GM23248 (cell line): ENCODE data around the gene HIVEP3. TPM values are rescaled to one million over a fixed set of nuclear protein-coding genes. Genes with fewer than 3 reads are reported as not detected.

ENCODE experiments used
- DNase-seq: peaks from one replicate; pipeline ENCODE4 v3.0.0-alpha.2; 2015
- H2AFZ ChIP-seq: fragments of 200-600 bp; sonication (generic); 2 replicates; pipeline ENCODE4 v1.6.1; 2016; ENCODE audit warnings: antibody characterized with exemption
- H3F3A ChIP-seq: fragments of 200-600 bp; sonication (generic); 2 replicates; pipeline ENCODE4 v1.6.1; 2016; ENCODE audit warnings: mild to moderate bottlenecking, antibody characterized with exemption, mixed run types; ENCODE audit not compliant: insufficient read depth
- H3K27ac ChIP-seq: fragments of 200-600 bp; sonication (generic); 2 replicates; pipeline ENCODE4 v1.5.1; 2016; ENCODE audit warnings: mild to moderate bottlenecking
- H3K27me3 ChIP-seq: fragments of 200-600 bp; sonication (generic); replicated peaks from 2 replicates; pipeline ENCODE4 v1.6.1; 2016; ENCODE audit warnings: mild to moderate bottlenecking; ENCODE audit not compliant: insufficient read depth
- H3K36me3 ChIP-seq: fragments of 200-600 bp; sonication (generic); 2 replicates; pipeline ENCODE4 v1.6.1; 2016; ENCODE audit warnings: low read depth, mild to moderate bottlenecking
- H3K4me1 ChIP-seq: fragments of 200-600 bp; sonication (generic); 2 replicates; pipeline ENCODE4 v1.6.1; 2016; ENCODE audit warnings: mild to moderate bottlenecking; ENCODE audit not compliant: insufficient read depth
- H3K4me2 ChIP-seq: fragments of 200-600 bp; sonication (generic); one replicate; pipeline ENCODE4 v1.6.1; 2016; ENCODE audit warnings: mild to moderate bottlenecking; ENCODE audit not compliant: unreplicated experiment
- H3K4me3 ChIP-seq: fragments of 200-600 bp; sonication (generic); 2 replicates; pipeline ENCODE4 v1.5.1; 2016; ENCODE audit warnings: mild to moderate bottlenecking
- H3K79me2 ChIP-seq: fragments of 200-600 bp; sonication (generic); 2 replicates; pipeline ENCODE4 v1.6.1; 2016; ENCODE audit warnings: mild to moderate bottlenecking; ENCODE audit not compliant: insufficient read depth
- H3K9ac ChIP-seq: fragments of 200-600 bp; sonication (generic); 2 replicates; pipeline ENCODE4 v1.6.1; 2016; ENCODE audit warnings: mild to moderate bottlenecking
- H3K9me2 ChIP-seq: fragments of 200-600 bp; sonication (generic); 2 replicates; pipeline ENCODE4 v1.6.1; 2016; ENCODE audit warnings: mixed run types, mild to moderate bottlenecking, moderate library complexity; ENCODE audit not compliant: insufficient read depth
- H3K9me3 ChIP-seq: fragments of 200-600 bp; sonication (generic); one replicate; pipeline ENCODE4 v1.6.1; 2017; ENCODE audit warnings: low read depth
- H4K20me1 ChIP-seq: fragments of 200-600 bp; sonication (generic); 2 replicates; pipeline ENCODE4 v1.6.0; 2016; ENCODE audit not compliant: insufficient read depth
- EZH2 ChIP-seq: fragments of 200-600 bp; sonication (generic); IDR thresholded peaks from 2 replicates; pipeline ENCODE4 v1.6.1; 2018; ENCODE audit warnings: antibody characterized with exemption, mild to moderate bottlenecking; ENCODE audit not compliant: insufficient read depth, poor library complexity, severe bottlenecking
- EZH2phosphoT487 ChIP-seq: fragments of 200-600 bp; sonication (generic); IDR thresholded peaks from 2 replicates; pipeline ENCODE4 v1.6.1; 2018; ENCODE audit warnings: antibody characterized with exemption, moderate library complexity, mild to moderate bottlenecking, low read depth; ENCODE audit not compliant: insufficient read depth
- WGBS, 2 experiments: methylation state at CpG; one replicate each; pipeline ENCODE4 v1.1.6; 2015 to 2017; ENCODE audit warnings: low lambda C conversion rate in 2 of 2, low coverage in 1 of 2; ENCODE audit errors: missing lambda C conversion rate in 2 of 2; 5-methylcytosine and 5-hydroxymethylcytosine counted together
- in situ Hi-C: fragments of 300-500 bp; cut with MboI; formaldehyde crosslinking; loops from 2 replicates; pipeline ENCODE4 v1.15.0; 2020
- polyA plus RNA-seq: library from polyadenylated mRNA; unstranded; fragments of >200 nt; fragmentation: Nextera tagmentation; extraction: Ambion mirVana; gene quantifications from 2 replicates; pipeline ENCODE4 v1.2.1, GENCODE V29; 2016
- total RNA-seq: library from RNA; depleted of rRNA; stranded (reverse); fragments of >200 nt; shearing (Covaris generic); gene quantifications from 2 replicates; pipeline ENCODE4 v1.2.3, GENCODE V29; 2014

The HIVEP3 gene
- total and polyA plus RNA-seq, 2 experiments from 2014 or later: 1.7 to 7.2 TPM

GRCh38 chr1:41659159-41659495 is 259.6 kb downstream of the HIVEP3 start:
- no peak overlapping the region for H3K27ac ChIP-seq
- H4K20me1 ChIP-seq: no peaks in the 10 kb centered on the region
- no peaks in the 10 kb centered on the region for H3K36me3 ChIP-seq
- 98% methylated on average over 2 of the region's 2 CpGs for WGBS, 2 experiments
- TF ChIP-seq EZH2phosphoT487: no peak
- TF ChIP-seq EZH2: no peak
- H3K79me2 ChIP-seq: peaks cover 42% of the 10 kb centered on the region
- in situ Hi-C loops: no loop called here
- H3K9ac ChIP-seq: no peak overlapping the region
- H3K9me3 ChIP-seq: no peaks in the 10 kb centered on the region
- H2AFZ ChIP-seq: no peak overlapping the region
- no peak for DNase-seq
- H3K4me2 ChIP-seq: no peak overlapping the region
- H3K4me1 ChIP-seq: peaks cover 10% of the 10 kb centered on the region
- H3K9me2 ChIP-seq: no peaks in the 10 kb centered on the region
- no peaks in the 10 kb centered on the region for H3K27me3 ChIP-seq
- H3F3A ChIP-seq: 0 out of 2 replicates have a peak, but pooled peaks cover 4% of the 10 kb centered on the region
- H3K4me3 ChIP-seq: no peak overlapping the region

DNA sequence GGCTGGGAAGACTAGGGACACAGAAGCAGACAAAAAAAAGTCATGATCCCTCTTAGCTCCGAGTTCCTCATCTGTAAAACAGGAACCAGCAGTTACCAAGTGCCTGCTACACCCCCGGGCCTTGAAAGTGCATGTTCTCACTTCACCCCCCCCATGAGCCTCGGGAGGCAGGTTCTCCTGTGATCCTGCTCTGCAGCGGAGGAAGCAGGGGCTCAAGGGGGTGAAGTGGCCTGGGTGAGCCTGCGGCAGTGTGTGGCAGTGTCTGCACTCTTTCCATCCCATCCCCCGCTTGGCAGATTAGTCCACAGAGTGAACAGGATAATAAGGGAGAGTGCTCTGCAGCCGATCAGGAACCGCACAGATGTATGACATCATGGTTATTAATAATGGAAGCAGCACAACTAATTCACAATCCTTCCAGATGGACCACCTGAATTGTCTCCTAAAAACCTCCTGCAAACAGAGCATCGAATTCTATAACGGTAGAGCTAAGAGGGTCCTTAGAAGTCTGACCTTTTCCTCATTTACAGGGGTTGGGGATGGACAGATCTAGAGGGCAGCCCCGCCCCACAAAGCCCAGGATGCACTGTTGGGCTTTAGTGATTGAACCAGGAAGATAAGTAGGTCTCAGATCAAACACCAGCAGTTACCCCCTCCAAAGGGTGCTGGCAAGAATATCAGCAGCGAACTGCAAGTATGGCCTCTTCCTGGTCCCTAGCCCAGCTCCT is 260.1 kb downstream of the HIVEP3 start:
- Histone ChIP-seq H3K27ac (no peak overlapping the region), H3K4me1 (peaks cover 10% of the 10 kb centered on the region), H2AFZ (no peak overlapping the region), H3K79me2 (peaks cover 43% of the 10 kb centered on the region), H3K9me2 (no peaks in the 10 kb centered on the region), H3K9me3 (no peaks in the 10 kb centered on the region), H4K20me1 (no peaks in the 10 kb centered on the region), H3K9ac (no peak overlapping the region), H3K27me3 (no peaks in the 10 kb centered on the region), H3K4me3 (no peak overlapping the region), H3K4me2 (no peak overlapping the region), H3K36me3 (no peaks in the 10 kb centered on the region), H3F3A (0 out of 2 replicates have a peak, but pooled peaks cover 4% of the 10 kb centered on the region)
- DNase-seq: no peak
- WGBS, 2 experiments: 87 to 90% methylated on average over 12 of the region's 12 CpGs
- in situ Hi-C loops: no loop called here
- TF ChIP-seq EZH2 (no peak), EZH2phosphoT487 (no peak)

GRCh38 chr1:41657679-41658295 is 260.9 kb downstream of the HIVEP3 start:
- H3K4me3 ChIP-seq: no peak overlapping the region
- no peak for DNase-seq
- H3K79me2 ChIP-seq: peaks cover 48% of the 10 kb centered on the region
- H4K20me1 ChIP-seq: no peaks in the 10 kb centered on the region
- H3K27ac ChIP-seq: no peak overlapping the region
- in situ Hi-C loops: no loop called here
- H3K9me2 ChIP-seq: no peaks in the 10 kb centered on the region
- no peak overlapping the region for H3K4me2 ChIP-seq
- TF ChIP-seq EZH2 (no peak), EZH2phosphoT487 (no peak)
- H3K9me3 ChIP-seq: no peaks in the 10 kb centered on the region
- no peaks in the 10 kb centered on the region for H3F3A ChIP-seq
- 92 to 97% methylated on average over 7 of the region's 7 CpGs for WGBS, 2 experiments
- no peak overlapping the region for H3K9ac ChIP-seq
- no peak overlapping the region for H2AFZ ChIP-seq
- H3K4me1 ChIP-seq: peaks cover 6% of the 10 kb centered on the region; the same call in 1 of the 2 replicates
- H3K36me3 ChIP-seq: no peaks in the 10 kb centered on the region
- no peaks in the 10 kb centered on the region for H3K27me3 ChIP-seq

GRCh38 chr1:41656825-41657500 is 261.8 kb downstream of the HIVEP3 start:
- no peaks in the 10 kb centered on the region for H4K20me1 ChIP-seq
- no peaks in the 10 kb centered on the region for H3F3A ChIP-seq
- H3K9me2 ChIP-seq: no peaks in the 10 kb centered on the region
- no peaks in the 10 kb centered on the region for H3K27me3 ChIP-seq
- WGBS, 2 experiments: 95 to 96% methylated on average over 9 of the region's 9 CpGs
- no peak for TF ChIP-seq EZH2
- no peak for TF ChIP-seq EZH2phosphoT487
- no peaks in the 10 kb centered on the region for H3K9me3 ChIP-seq
- H3K4me3 ChIP-seq: no peak overlapping the region
- H3K36me3 ChIP-seq: no peaks in the 10 kb centered on the region
- H3K4me1 ChIP-seq: peaks cover 6% of the 10 kb centered on the region; the same call in 1 of the 2 replicates
- H3K79me2 ChIP-seq: peaks cover 55% of the 10 kb centered on the region
- H3K4me2 ChIP-seq: no peak overlapping the region
- DNase-seq: no peak
- in situ Hi-C loops: no loop called here
- H3K9ac ChIP-seq: no peak overlapping the region
- H2AFZ ChIP-seq: no peak overlapping the region
- no peak overlapping the region for H3K27ac ChIP-seq
